ENCODE data around the gene SHKBP1. TPM values are rescaled to one million over a fixed set of nuclear protein-coding genes. Genes with fewer than 3 reads are reported as not detected.
"Not testable (repeated sequence)": the region's sequence is repeated elsewhere in the genome, so short reads cannot be mapped to it uniquely, and the experiment has no call there.

Gene SHKBP1
- total RNA-seq, 1 experiment from 2014 or later: 70.2 TPM

- DNase-seq (ENCODE audit: low spot score): peak; percentile 90
Measured at GRCh38 chr19:40585241-40585981, 8.7 kb downstream of the SHKBP1 start.

GRCh38 chr19:40585982-40586422, 9.3 kb downstream of the SHKBP1 start:
- DNase-seq (ENCODE audit: low spot score): no peak

GRCh38 chr19:40586611-40587010, 9.9 kb downstream of the SHKBP1 start:
- no peak for DNase-seq (ENCODE audit: low spot score)

- DNase-seq (ENCODE audit: low spot score): peak; percentile 83
Measured at GRCh38 chr19:40588110-40588854, 11.6 kb downstream of the SHKBP1 start.

GRCh38 chr19:40588926-40589569, 12.4 kb downstream of the SHKBP1 start:
- DNase-seq (ENCODE audit: low spot score): no peak

GRCh38 chr19:40589591-40590429, 13.1 kb downstream of the SHKBP1 start:
- no peak for DNase-seq (ENCODE audit: low spot score)

GRCh38 chr19:40590464-40591265, 14.0 kb downstream of the SHKBP1 start:
- no peak for DNase-seq (ENCODE audit: low spot score)

- not testable (repeated sequence) for DNase-seq (ENCODE audit: low spot score)
Measured at GRCh38 chr19:40591724-40592123, 15.1 kb downstream of the SHKBP1 start.

- DNase-seq (ENCODE audit: low spot score): peak; percentile 83
Measured at GRCh38 chr19:40592170-40592569, 15.5 kb downstream of the SHKBP1 start.

GRCh38 chr19:40594255-40594654, 17.6 kb downstream of the SHKBP1 start:
- no peak for DNase-seq (ENCODE audit: low spot score)

- peak; percentile 66 for DNase-seq (ENCODE audit: low spot score)
Measured at GRCh38 chr19:40594657-40595091, 18.0 kb downstream of the SHKBP1 start.

- DNase-seq (ENCODE audit: low spot score): no peak
Measured at GRCh38 chr19:40596608-40597328, 20.1 kb downstream of the SHKBP1 start.

- DNase-seq (ENCODE audit: low spot score): no peak
Measured at GRCh38 chr19:40597329-40597838, 20.7 kb downstream of the SHKBP1 start.

GRCh38 chr19:40598121-40598917, 21.6 kb downstream of the SHKBP1 start:
- DNase-seq (ENCODE audit: low spot score): peak; percentile 82

- no peak for DNase-seq (ENCODE audit: low spot score)
Measured at GRCh38 chr19:40598918-40599307, 22.2 kb downstream of the SHKBP1 start.

- no peak for DNase-seq (ENCODE audit: low spot score)
Measured at GRCh38 chr19:40599331-40599901, 22.7 kb downstream of the SHKBP1 start.

- DNase-seq (ENCODE audit: low spot score): no peak
Measured at GRCh38 chr19:40599902-40600569, 23.4 kb downstream of the SHKBP1 start.

GRCh38 chr19:40600570-40601133, 24.0 kb downstream of the SHKBP1 start:
- no peak for DNase-seq (ENCODE audit: low spot score)

Measured in A172 (cell line).